ENCODE measurements around the gene GNAZ.

DNA sequence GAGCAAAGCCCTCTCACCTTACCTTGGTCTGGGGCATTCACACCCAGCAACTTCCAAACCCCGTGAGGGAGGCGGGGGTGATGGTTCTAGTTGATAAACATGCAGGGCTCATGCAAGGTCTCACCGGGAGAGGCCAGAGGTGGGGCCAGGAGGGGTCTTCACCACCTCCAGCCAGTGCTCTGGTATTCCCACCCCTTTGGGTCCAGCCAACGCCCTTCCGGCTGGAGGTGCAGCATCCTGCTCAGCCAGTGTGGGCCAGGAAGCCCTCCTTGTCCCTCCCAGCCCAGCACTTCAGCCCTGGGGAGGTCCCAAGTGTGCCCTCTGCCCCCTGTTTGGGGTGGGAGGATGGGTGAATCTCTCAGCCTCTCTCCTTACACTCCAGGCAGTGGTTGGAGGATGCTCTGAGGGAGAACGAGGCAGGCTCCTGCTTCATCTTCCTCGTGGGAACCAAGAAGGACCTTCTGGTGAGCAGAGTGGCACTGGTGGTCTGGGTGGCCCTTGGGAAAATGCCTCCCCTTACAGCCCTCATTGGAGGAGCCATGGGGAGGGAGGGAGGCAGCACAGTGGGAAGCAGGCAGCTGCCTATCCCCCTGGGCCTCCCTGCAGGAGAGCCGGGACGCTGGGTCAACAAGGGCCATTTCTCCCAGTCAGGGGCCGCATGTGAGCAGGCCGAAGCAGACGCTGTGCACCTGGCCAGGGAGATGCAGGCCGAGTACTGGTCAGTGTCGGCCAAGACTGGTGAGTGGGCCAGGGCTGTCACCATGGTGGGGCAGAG lies 88.4 kb downstream of the GNAZ start:
- TF ChIP-seq SP1 (IDR thresholded peaks at IDR 0.05) (no peak), ZNF384 (IDR thresholded peaks at IDR 0.05) (no peak), FOXM1 (IDR thresholded peaks at IDR 0.05; ENCODE audit: borderline replicate concordance) (no peak), CTBP1 (IDR thresholded peaks at IDR 0.05; ENCODE audit: borderline replicate concordance) (no peak), BHLHE40 (IDR thresholded peaks at IDR 0.05; ENCODE audit: borderline replicate concordance) (no peak)

All from HEK293T (cell line).